Activated B cell treated with CpG ODN at 0.5 μM for 24 hours (primary cell): ENCODE results near the gene RAB11FIP4. TPM values are rescaled to one million over a fixed set of nuclear protein-coding genes. Genes with fewer than 3 reads are reported as not detected.

ENCODE experiments used
- ATAC-seq: fragments of 200-7000 bp; cut with Tn5 transposase; one replicate; pipeline ENCODE4 v1.10.0; 2021; ENCODE audit warnings: low read depth, mild to moderate bottlenecking, moderate library complexity
- CTCF ChIA-PET: fragments of 350-600 bp; sonication (Branson Sonifier 250); formaldehyde crosslinking; loops from one replicate; lab custom pipeline; 2021; ENCODE audit warnings: antibody characterized with exemption; lab: Charles Lee
- POLR2A ChIA-PET: fragments of 350-600 bp; sonication (Branson Sonifier 250); formaldehyde crosslinking; loops from one replicate; lab custom pipeline; 2021; ENCODE audit warnings: antibody characterized with exemption; lab: Charles Lee
- DNase-seq: peaks from one replicate; pipeline ENCODE4 v3.0.0; 2022
- H3K27ac Mint-ChIP-seq: one replicate; pipeline ENCODE4 v1.8.0; 2020; ENCODE audit warnings: mixed read lengths
- H3K27me3 Mint-ChIP-seq: one replicate; pipeline ENCODE4 v1.8.0; 2021; ENCODE audit warnings: mixed read lengths
- H3K36me3 Mint-ChIP-seq: one replicate; pipeline ENCODE4 v1.8.0; 2021; ENCODE audit warnings: low read depth, mixed read lengths
- H3K4me1 Mint-ChIP-seq: one replicate; pipeline ENCODE4 v1.8.0; 2021; ENCODE audit warnings: mixed read lengths
- H3K4me3 Mint-ChIP-seq: one replicate; pipeline ENCODE4 v1.8.0; 2020; ENCODE audit warnings: mild to moderate bottlenecking, mixed read lengths
- H3K9me3 Mint-ChIP-seq: one replicate; pipeline ENCODE4 v1.8.0; 2020; ENCODE audit warnings: mixed read lengths
- CTCF ChIP-seq: fragments of 200-600 bp; IDR thresholded peaks from one replicate; pipeline ENCODE4 v1.8.0; 2022; ENCODE audit warnings: antibody characterized with exemption, mild to moderate bottlenecking
- intact Hi-C: fragments of 100-400 bp; cut with micrococcal nuclease; formaldehyde crosslinking; loops from one replicate; pipeline ENCODE4 v1.15.1; 2024
- total RNA-seq: library from RNA; stranded (reverse); gene quantifications from 2 replicates; pipeline ENCODE4 v1.2.3, GENCODE V29; 2022

The RAB11FIP4 gene
- total RNA-seq, 1 donor from 2014 or later, result 43.2 TPM

DNA sequence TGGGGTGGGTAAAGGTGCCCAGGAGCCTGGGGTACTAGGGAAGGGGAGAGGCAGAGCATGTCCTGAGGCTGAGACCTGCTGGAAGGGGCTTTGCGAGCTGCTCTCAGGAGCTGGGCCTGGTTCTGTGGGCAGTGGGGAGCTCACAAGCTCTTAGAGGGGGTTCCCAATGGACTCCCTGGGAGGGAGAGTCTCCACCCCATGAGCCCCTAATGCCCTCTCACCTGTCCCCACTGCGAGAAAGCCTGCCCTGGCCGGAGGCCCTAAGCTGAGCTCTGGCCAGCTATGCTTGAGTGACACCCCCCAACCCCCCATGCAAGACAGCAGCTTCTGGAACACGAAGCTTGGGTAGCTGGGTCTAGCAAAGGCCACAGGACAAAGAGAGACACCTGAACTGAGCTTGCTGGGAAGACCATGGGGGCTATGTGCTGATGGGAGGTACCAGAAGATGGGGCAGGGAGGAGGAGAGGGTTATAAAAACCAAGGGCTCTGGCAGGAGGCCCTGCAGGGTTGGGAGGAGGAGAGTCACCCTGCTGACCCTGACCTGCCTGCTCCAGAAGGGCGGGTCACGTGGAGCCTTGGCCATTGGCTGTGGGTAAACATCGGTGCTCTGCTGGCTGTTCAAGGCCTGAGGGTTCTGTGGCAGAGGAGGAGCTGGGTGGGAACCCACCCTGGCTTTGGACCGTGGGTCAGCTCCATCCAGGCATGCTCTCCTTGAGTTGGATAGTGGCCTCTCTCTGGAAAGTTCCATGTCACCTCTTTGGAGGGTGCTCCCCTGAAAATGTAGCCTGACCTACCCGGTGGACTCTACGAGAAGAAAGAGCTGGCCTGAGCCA lies 106.7 kb downstream of the RAB11FIP4 start:
- Mint-ChIP-seq H3K9me3 (no peaks in the 10 kb centered on the region), H3K27ac (peak overlapping the region; percentile 97), H3K36me3 (peaks cover 3% of the 10 kb centered on the region), H3K27me3 (no peaks in the 10 kb centered on the region), H3K4me1 (peaks cover 61% of the 10 kb centered on the region), H3K4me3 (no peak overlapping the region)
- ChIA-PET POLR2A (interaction anchor here (1.0 to 2.4 kb wide), 3 partner anchors 10 to 13 kb away, joined by 3 to 11 read pairs (median 6); no protein-coding TSS in a partner anchor), CTCF (interaction anchor here (0.5 to 1.6 kb wide), 3 partner anchors 10 to 644 kb away, joined by 3 to 5 read pairs (median 3); no protein-coding TSS in a partner anchor)
- no peak for ATAC-seq
- TF ChIP-seq CTCF, result no peak
- DNase-seq, result no peak
- intact Hi-C loops, result no loop called here

GRCh38 chr17:31499771-31500554 lies 108.5 kb downstream of the RAB11FIP4 start:
- Mint-ChIP-seq H3K36me3 (peaks cover 3% of the 10 kb centered on the region), H3K4me1 (peaks cover 52% of the 10 kb centered on the region), H3K27me3 (no peaks in the 10 kb centered on the region), H3K4me3 (no peak overlapping the region), H3K9me3 (no peaks in the 10 kb centered on the region), H3K27ac (no peak overlapping the region)
- intact Hi-C loops, result no loop called here
- ATAC-seq, result no peak
- ChIA-PET CTCF (no interaction called here), POLR2A (interaction anchor here (0.7 to 2.4 kb wide), 2 partner anchors 12 to 50 kb away, joined by 3 to 11 read pairs; no protein-coding TSS in a partner anchor)
- no peak for DNase-seq
- no peak for TF ChIP-seq CTCF

GRCh38 chr17:31506517-31506916 lies 115.0 kb downstream of the RAB11FIP4 start:
- no peak for DNase-seq
- peaks cover 68% of the 10 kb centered on the region for H3K4me1 Mint-ChIP-seq
- intact Hi-C loops, result loop anchor here (5.0 kb wide), 2 partner anchors 69 to 114 kb away; partner anchors contain the start of gene RAB11FIP4

GRCh38 chr17:31508288-31509094 lies 117.0 kb downstream of the RAB11FIP4 start:
- DNase-seq (no peak), ATAC-seq (peak; percentile 77)
- Mint-ChIP-seq H3K4me3 (peak overlapping the region; percentile 88), H3K27me3 (no peaks in the 10 kb centered on the region), H3K4me1 (peaks cover 65% of the 10 kb centered on the region), H3K36me3 (peaks cover 4% of the 10 kb centered on the region), H3K9me3 (no peaks in the 10 kb centered on the region), H3K27ac (peak overlapping the region; percentile 96)
- TF ChIP-seq CTCF, result no peak
- intact Hi-C loops, result loop anchor here (1.0 to 5.0 kb wide), 5 partner anchors 14 to 116 kb away; partner anchors contain the start of gene RAB11FIP4
- CTCF ChIA-PET, result interaction anchor here (0.9 to 5.0 kb wide), 9 partner anchors 10 to 389 kb away, joined by 3 to 53 read pairs (median 6); no protein-coding TSS in a partner anchor
- POLR2A ChIA-PET, result interaction anchor here (0.5 to 10.7 kb wide), 9 partner anchors 11 to 1323 kb away, joined by 3 to 207 read pairs (median 3); no protein-coding TSS in a partner anchor

More at GRCh38 chr17:31506517-31506916, 115.0 kb downstream of the RAB11FIP4 start:
- Mint-ChIP-seq H3K9me3 (no peaks in the 10 kb centered on the region), H3K27ac (peak overlapping the region; percentile 78), H3K27me3 (no peaks in the 10 kb centered on the region), H3K36me3 (peaks cover 2% of the 10 kb centered on the region), H3K4me3 (no peak overlapping the region)
- ChIA-PET CTCF (interaction anchor here (1.0 kb wide), 1 partner anchor 14 kb away, joined by 4 read pairs; no protein-coding TSS in a partner anchor), POLR2A (interaction anchor here (1.0 to 1.6 kb wide), 2 partner anchors 13 to 15 kb away, joined by 5 to 8 read pairs; no protein-coding TSS in a partner anchor)
- ATAC-seq, result no peak
- TF ChIP-seq CTCF, result no peak
